OCI-LY7 (cell line): Measurements from ENCODE around the gene PBX1. TPM values are rescaled to one million over a fixed set of nuclear protein-coding genes. Genes with fewer than 3 reads are reported as not detected.

Experiments used
- BruUV-seq: library from RNA; stranded (reverse); fragments of 400-500 nt; replicated peaks from 2 replicates; lab custom pipeline; 2021; lab: Mats Ljungman, UMichigan
- CTCF ChIA-PET: fragments of 300-600 bp; sonication (Branson Sonifier 250); formaldehyde crosslinking; loops from one replicate; lab custom pipeline; 2022; ENCODE audit warnings: antibody characterized with exemption; ENCODE audit not compliant: unreplicated experiment; lab: Charles Lee
- POLR2A ChIA-PET: fragments of 300-600 bp; sonication (Branson Sonifier 250); formaldehyde crosslinking; loops from one replicate; lab custom pipeline; 2022; ENCODE audit warnings: antibody characterized with exemption; lab: Charles Lee
- DNase-seq: peaks from one replicate; pipeline ENCODE4 v3.0.0-alpha.2; 2015; ENCODE audit warnings: low spot score
- H2AFZ ChIP-seq: fragments of 200-600 bp; sonication (generic), shearing (Covaris generic); 2 replicates; pipeline ENCODE4 v1.6.1; 2014; ENCODE audit warnings: mild to moderate bottlenecking, antibody characterized with exemption, low read length, moderate library complexity
- H3K27ac ChIP-seq: fragments of 200-600 bp; sonication (generic); 2 replicates; pipeline ENCODE4 v1.5.1; 2014; ENCODE audit warnings: mixed run types, low read depth, mild to moderate bottlenecking, moderate library complexity, low read length, inconsistent platforms; ENCODE audit not compliant: poor library complexity, severe bottlenecking
- H3K36me3 ChIP-seq: fragments of 200-600 bp; sonication (generic); 2 replicates; pipeline ENCODE4 v1.6.1; 2014; ENCODE audit warnings: mild to moderate bottlenecking, antibody characterized with exemption, low read length, moderate library complexity, mixed read lengths; ENCODE audit not compliant: insufficient read depth
- H3K4me1 ChIP-seq: fragments of 200-600 bp; sonication (generic); 2 replicates; pipeline ENCODE4 v1.5.1; 2014; ENCODE audit warnings: mild to moderate bottlenecking, low read length; ENCODE audit not compliant: insufficient read depth, poor library complexity, severe bottlenecking
- H3K4me2 ChIP-seq: fragments of 200-600 bp; sonication (generic); 2 replicates; pipeline ENCODE4 v1.6.1; 2014; ENCODE audit warnings: mild to moderate bottlenecking, low read length
- H3K4me3 ChIP-seq: fragments of 200-600 bp; sonication (generic); 2 replicates; pipeline ENCODE4 v1.5.1; 2014; ENCODE audit warnings: mild to moderate bottlenecking, low read depth, low read length; ENCODE audit not compliant: poor library complexity, severe bottlenecking
- H3K79me2 ChIP-seq: fragments of 200-600 bp; sonication (generic); 2 replicates; pipeline ENCODE4 v1.6.1; 2016; ENCODE audit warnings: low read depth, mild to moderate bottlenecking, low read length, moderate library complexity, mixed read lengths; ENCODE audit not compliant: insufficient read depth
- H3K9me2 ChIP-seq: fragments of 200-600 bp; sonication (generic); 2 replicates; pipeline ENCODE4 v1.6.1; 2016; ENCODE audit warnings: mild to moderate bottlenecking, low read length, mixed read lengths; ENCODE audit not compliant: insufficient read depth
- H3K9me3 ChIP-seq: fragments of 200-600 bp; sonication (generic); 2 replicates; pipeline ENCODE4 v1.6.1; 2014; ENCODE audit warnings: mild to moderate bottlenecking, mixed run types, low read length, mixed read lengths
- H4K20me1 ChIP-seq: fragments of 200-600 bp; sonication (generic); 2 replicates; pipeline ENCODE4 v1.6.1; 2014; ENCODE audit warnings: mild to moderate bottlenecking, antibody characterized with exemption, low read length, moderate library complexity, mixed read lengths; ENCODE audit not compliant: insufficient read depth
- CTCF ChIP-seq: fragments of 200-600 bp; sonication (generic); conservative IDR thresholded peaks from 2 replicates; pipeline ENCODE4 v1.5.1; 2014; ENCODE audit warnings: mild to moderate bottlenecking, antibody characterized with exemption, low read length, moderate library complexity, mixed read lengths
- EZH2phosphoT487 ChIP-seq: fragments of 200-600 bp; sonication (generic); IDR thresholded peaks from 2 replicates; pipeline ENCODE4 v1.6.1; 2018; ENCODE audit warnings: low read depth, borderline replicate concordance, mild to moderate bottlenecking, mixed run types, antibody characterized with exemption, low read length, moderate library complexity, mixed read lengths
- intact Hi-C: fragments of 100-400 bp; cut with micrococcal nuclease; formaldehyde crosslinking; loops from one replicate; pipeline ENCODE4 v1.10.0; 2022; ENCODE audit not compliant: unreplicated experiment
- total RNA-seq, 2 experiments: library from RNA; depleted of rRNA in 1 of 2; stranded (reverse); fragments of >200 nt in 1 of 2; shearing (Covaris generic) in 1 of 2; gene quantifications; 2 replicates each; pipeline ENCODE4 v1.2.3, GENCODE V29; 2014 to 2022

Gene PBX1
- total RNA-seq, 2 experiments from 2014 or later = not detected

GRCh38 chr1:164595212-164595611 is 36.2 kb downstream of the PBX1 start:
- intact Hi-C loops = no loop called here
- Histone ChIP-seq H3K4me3 (no peak overlapping the region), H3K4me2 (no peak overlapping the region), H3K36me3 (no peaks in the 10 kb centered on the region), H3K27ac (no peak overlapping the region), H3K79me2 (no peaks in the 10 kb centered on the region), H3K4me1 (no peaks in the 10 kb centered on the region), H3K9me3 (no peaks in the 10 kb centered on the region), H2AFZ (no peak overlapping the region), H4K20me1 (no peaks in the 10 kb centered on the region), H3K9me2 (no peaks in the 10 kb centered on the region)
- TF ChIP-seq EZH2phosphoT487 (no peak), CTCF (no peak)
- BruUV-seq = no TSS peak
- CTCF ChIA-PET = no interaction called here
- DNase-seq = no peak
- POLR2A ChIA-PET = interaction anchor here (0.6 kb wide), 1 partner anchor 269 kb away, joined by 3 read pairs; no protein-coding TSS in a partner anchor

DNA sequence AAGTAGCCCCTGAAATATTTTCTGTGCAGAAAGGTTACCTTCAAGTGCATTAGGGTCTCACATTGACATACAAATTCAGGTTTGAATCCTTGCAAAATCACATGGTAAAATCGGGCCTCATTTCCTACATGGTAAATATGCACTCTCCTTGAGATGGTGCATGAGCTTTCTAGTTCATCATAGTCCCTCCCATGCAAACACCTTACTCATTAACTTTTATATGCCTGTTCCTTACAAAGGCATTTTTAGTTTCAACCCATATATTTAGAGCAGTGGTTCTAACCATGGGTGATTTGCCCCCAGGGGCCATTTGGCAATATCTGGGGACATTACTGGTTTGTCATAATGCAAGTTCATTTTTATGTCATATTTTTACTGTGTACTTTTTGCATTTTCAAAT is 37.2 kb downstream of the PBX1 start:
- Histone ChIP-seq H3K9me2 (no peaks in the 10 kb centered on the region), H3K4me3 (no peak overlapping the region), H3K9me3 (no peaks in the 10 kb centered on the region), H3K4me2 (no peak overlapping the region), H3K27ac (no peak overlapping the region), H4K20me1 (no peaks in the 10 kb centered on the region), H3K4me1 (no peaks in the 10 kb centered on the region), H3K36me3 (no peaks in the 10 kb centered on the region), H2AFZ (no peak overlapping the region), H3K79me2 (no peaks in the 10 kb centered on the region)
- POLR2A ChIA-PET = no interaction called here
- BruUV-seq = no TSS peak
- TF ChIP-seq CTCF = no peak
- no peak for TF ChIP-seq EZH2phosphoT487
- intact Hi-C loops = no loop called here
- CTCF ChIA-PET = interaction anchor here (0.5 kb wide), 1 partner anchor 80 kb away, joined by 3 read pairs; no protein-coding TSS in a partner anchor
- DNase-seq = no peak

DNA sequence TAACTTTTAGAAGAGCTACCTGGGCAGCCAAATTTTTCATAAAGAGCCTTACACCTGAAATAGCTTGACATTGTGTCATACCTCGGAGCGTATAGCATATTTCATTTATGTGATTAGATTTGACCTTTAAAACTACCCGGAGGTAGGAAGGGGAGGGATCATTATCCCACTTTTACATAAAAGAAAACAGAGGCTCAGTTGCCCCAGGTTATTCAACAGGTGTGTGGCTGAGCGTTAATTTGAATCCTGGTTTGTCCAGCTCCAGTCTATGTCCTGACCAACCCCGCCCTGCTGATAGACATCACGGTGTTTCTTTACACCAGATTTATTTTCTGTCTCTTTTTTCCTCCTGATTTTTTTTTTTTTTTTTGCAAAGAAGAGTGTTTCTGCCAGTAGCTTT is 39.7 kb downstream of the PBX1 start:
- Histone ChIP-seq H2AFZ (no peak overlapping the region), H3K4me2 (no peak overlapping the region), H3K9me3 (no peaks in the 10 kb centered on the region), H3K4me3 (no peak overlapping the region), H3K4me1 (no peaks in the 10 kb centered on the region), H4K20me1 (no peaks in the 10 kb centered on the region), H3K9me2 (no peaks in the 10 kb centered on the region), H3K36me3 (no peaks in the 10 kb centered on the region), H3K27ac (no peak overlapping the region), H3K79me2 (no peaks in the 10 kb centered on the region)
- CTCF ChIA-PET = no interaction called here
- POLR2A ChIA-PET = interaction anchor here (0.6 kb wide), 1 partner anchor 79 kb away, joined by 5 read pairs; no protein-coding TSS in a partner anchor
- TF ChIP-seq EZH2phosphoT487 = no peak
- TF ChIP-seq CTCF = no peak
- intact Hi-C loops = no loop called here
- DNase-seq = no peak
- BruUV-seq = no TSS peak
